Suppressor macrophage (primary cell): ENCODE measurements around the gene LPIN1.
A peak's percentile ranks its signal among the peaks of the same experiment; 100 is the strongest.

ENCODE experiments used
- DNase-seq, 4 experiments: peaks; one replicate each; pipeline ENCODE4 v3.0.0-alpha.2; 2020 to 2022
- total RNA-seq, 17 experiments: gene quantifications; one replicate each; lab custom pipeline; 2026; ENCODE audit warnings: mixed read lengths in 6 of 17, inconsistent platforms in 3 of 17; lab: John Stamatoyannopoulos, UW

The LPIN1 gene, protein sequence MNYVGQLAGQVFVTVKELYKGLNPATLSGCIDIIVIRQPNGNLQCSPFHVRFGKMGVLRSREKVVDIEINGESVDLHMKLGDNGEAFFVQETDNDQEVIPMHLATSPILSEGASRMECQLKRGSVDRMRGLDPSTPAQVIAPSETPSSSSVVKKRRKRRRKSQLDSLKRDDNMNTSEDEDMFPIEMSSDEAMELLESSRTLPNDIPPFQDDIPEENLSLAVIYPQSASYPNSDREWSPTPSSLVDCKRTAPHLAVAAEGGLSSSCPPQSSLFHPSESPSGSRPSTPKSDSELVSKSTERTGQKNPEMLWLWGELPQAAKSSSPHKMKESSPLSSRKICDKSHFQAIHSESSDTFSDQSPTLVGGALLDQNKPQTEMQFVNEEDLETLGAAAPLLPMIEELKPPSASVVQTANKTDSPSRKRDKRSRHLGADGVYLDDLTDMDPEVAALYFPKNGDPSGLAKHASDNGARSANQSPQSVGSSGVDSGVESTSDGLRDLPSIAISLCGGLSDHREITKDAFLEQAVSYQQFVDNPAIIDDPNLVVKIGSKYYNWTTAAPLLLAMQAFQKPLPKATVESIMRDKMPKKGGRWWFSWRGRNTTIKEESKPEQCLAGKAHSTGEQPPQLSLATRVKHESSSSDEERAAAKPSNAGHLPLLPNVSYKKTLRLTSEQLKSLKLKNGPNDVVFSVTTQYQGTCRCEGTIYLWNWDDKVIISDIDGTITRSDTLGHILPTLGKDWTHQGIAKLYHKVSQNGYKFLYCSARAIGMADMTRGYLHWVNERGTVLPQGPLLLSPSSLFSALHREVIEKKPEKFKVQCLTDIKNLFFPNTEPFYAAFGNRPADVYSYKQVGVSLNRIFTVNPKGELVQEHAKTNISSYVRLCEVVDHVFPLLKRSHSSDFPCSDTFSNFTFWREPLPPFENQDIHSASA
- total RNA-seq, result 9.1 to 111 (median 70.1) reads per million in 17 experiments

DNA sequence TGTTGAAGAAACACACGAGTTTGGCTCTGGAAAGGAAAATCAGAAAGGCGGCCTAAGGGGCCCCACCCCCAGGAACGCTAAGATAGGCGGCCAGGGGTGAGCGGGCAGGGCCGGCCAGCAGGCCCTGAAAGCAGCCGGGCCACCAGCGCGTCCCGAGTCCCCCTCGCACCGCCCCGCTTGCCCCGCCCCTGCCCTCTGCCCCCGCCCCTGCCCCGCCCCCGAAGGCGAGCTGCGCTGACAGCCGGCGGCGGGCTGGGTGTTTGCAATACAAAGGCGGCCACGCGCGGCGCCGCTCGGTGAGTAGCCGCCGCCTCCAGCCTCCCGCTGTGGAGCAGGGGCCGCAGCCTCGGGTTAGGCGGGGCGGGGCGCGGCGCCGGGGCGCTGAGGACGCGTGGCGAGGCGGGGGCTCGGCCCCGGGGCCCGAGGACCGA is at the start of gene LPIN1:
TSS of gene LPIN1 (plus strand) at position 257 of the 431 bp plus-strand sequence. CDS start 18,910 bp downstream, outside the sequence.
- DNase-seq, result peak; percentile 92 to 97 (median 94)

DNA sequence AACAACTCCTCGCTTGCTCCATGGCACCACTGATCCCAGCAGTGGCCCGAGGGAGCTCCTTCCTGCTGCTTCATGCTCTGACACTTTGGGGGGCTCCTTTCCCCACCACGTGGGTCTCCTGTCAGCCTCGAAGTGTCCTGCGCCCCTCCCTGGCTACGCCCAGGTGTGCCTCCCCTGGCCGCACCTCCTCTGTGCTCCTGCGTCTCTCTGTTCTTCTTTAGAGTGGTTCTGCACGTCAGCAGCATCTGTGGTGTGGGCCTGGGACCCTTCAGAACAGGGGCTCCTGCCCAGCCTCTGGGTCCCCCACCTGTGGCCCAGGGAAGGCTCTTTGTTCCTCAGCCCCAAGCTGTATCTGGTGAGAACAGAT is 49.7 kb upstream of the LPIN1 start:
- no peak for DNase-seq

DNA sequence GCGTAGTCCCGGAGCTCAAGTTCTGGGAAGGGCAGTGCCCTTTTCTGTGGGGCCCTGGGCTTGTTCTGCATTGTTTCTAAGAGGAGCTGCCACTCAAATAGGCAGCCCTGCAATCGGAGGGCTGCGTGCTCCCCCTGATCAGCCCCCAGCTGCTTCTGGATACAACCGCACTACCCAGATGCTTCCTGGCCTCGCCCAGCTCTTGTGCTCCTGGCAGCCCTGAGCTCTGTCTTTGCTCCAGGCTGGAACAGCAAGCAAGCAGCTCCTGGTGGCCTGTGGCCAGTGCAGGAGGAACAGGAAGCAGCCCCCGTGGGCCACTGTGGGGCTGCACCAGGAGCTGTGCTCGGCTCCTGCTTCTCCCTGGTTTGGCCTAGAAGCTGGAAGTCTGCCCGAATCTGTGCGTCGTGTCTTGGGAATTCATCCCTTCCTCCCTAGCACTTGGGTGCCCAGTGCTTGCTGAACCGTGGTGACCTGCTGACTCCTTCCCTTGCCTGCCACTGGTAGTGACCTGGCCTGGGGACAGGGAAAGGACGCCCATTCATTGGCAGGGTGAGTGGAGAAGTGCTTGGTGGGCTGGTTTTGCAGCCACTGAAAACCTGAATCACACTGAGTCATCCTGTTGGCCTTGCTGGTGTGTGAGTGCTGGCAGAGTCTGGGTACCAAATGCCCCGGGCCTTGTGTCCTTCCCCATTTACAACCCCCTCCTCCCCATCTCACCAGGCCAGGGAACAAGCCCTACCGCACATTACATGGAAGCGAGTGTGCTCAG is 49.1 kb upstream of the LPIN1 start:
- peak; percentile 68 to 83 (median 76) for DNase-seq

DNA sequence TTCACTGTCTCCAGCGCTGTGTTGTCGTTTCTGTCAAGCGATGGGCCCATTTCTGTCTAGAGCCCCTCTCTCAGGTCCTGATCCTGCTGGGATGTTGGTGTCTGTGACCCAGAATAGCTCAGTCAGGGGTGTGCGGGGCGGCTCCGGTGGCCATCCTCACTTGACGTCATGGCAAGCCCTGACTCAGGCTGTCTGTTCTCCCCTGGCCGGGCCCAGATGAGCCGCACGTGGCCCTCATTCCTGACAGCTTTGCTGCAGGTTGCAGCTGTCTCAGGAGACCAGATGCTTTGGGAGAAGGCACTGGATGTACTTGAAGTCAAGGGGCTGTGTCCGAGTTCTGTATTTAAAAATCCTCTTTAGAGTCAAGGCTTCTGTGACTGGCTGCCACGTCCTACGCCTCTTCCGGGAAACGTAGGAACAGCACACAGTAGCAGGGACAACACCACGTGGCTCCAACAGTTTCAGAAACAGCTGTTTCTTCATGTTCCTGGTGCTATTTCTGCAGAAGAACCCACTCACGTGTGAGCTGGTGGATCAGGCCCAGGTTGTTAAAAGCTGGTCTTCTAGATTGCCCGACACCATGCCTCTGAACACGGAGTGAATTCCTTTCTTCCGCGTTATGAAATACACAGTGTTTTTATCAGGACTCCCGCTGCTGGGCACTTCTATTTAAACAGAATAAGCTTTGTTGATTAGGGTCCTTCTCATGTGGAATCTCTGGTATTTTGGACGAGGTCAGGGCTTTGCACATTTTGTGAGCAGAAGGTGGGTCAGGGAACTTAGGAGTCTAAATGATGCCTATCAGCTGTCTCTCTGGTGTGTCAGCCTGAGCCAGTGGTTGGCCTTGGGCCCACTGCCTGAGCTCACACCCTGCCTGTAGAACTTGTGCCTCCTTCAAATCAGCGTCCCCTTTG is 48.2 kb upstream of the LPIN1 start:
- DNase-seq, result peak; percentile 66 to 80 (median 78)

DNA sequence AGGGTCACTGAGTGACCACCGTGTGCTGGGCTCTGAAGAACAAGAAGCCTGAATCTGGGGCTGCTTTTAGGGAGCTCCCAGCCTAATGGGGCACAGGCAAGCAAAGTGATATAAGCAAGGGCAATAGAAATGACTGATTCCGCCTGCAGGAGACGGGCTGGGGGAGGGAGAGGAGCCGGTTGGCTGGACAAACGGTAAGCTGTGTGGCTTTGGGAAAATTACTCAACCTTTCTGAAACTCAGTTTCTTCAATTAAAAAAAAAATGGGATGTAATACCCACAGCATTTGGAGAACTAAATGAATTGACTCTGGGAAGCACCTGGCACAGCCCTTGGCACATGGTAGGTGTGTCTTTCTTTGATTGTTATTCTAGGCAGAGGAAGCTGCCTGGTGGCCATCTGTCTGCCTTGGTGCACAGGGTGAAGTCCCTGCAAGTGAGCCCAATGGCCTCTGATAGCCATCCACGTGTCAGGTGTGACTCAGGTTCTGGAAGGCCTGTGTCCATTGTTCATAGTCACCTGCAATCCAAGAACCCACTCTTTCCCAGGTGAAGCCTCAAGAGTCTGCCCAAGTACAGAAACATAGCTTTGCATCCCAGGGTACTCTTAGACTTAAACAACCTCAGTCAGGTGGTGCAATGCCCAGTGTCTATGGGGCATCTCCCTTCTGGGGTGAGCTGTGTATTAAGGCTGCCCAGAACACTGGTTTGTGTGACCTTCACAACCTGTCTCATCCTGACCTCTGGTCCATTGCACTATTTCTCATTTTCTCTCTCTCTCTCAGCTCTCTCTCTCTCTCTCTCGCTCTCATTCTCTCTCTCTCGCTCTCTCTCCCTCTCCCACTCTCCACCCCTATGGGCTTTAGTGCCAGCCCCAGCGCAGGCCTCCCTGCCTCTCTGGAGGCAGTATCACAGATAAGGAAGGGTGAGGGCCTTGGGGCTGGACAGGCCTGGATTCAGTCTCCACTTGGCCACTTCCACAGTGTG is 46.5 kb upstream of the LPIN1 start:
- DNase-seq, result no peak

DNA sequence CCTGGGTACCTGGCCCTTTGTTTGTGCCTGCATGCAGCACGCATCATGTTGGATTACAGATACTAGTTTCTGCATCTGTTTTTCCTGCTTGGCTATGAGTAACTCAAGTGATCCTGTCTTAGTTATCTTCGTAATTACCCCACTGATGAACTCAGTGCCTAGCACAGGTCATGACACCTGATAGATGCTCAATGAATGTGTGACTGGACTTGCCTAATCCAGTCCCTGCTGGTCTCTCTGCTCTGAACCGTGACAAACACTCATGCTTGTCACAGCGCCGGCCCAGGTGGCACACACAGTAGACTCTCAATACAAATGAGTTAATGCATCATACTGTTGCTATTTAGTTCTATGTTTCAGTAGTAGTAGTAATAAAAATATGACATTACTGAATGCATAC is 45.2 kb upstream of the LPIN1 start:
- no peak for DNase-seq

DNA sequence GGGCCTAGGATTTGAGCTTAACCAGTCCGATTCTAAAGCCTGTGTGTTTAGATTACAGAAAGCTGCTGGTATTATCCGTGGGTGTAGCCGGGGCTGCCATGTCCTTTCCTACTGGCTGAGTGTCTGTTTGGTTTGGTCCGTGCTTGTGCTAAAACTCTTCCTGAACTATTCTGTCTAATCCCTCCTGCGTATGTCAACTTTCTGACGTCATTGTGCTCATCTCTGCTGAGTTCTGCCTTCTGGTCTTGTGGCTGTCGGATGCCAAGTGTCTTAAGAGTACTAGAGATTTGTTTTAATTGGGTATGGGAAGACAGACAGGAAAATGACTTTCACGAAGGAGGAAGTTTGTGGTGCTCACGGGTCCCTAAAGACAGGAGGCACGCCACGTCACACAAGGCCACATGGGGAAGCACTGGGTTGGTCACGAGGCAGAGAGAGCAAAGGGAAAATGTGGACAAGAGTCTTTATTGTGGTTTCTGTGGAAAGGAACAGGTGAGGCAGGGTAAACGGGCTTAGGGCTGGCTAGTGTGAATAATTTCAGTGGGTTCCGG is 44.6 kb upstream of the LPIN1 start:
- peak; percentile 92 to 99 (median 94) for DNase-seq

DNA sequence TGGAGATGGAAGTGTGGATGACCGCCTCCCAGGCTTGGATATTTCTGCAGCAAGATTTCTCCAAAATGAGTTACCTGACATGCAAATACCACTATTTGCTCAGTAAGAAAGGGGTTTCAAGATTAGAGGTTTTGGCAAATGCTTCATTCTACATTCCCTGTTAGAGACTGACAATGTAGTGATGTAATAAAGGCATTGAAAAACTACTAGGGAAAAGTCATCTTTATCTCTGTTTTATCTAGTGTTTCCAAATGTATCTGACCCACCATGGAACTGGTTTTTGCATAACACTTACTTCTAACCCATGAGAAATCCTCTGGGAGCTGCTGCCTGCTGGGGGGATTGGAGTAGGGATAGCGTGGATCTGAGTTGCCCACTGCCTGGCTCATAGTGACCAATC is 43.5 kb upstream of the LPIN1 start:
- DNase-seq, result no peak

DNA sequence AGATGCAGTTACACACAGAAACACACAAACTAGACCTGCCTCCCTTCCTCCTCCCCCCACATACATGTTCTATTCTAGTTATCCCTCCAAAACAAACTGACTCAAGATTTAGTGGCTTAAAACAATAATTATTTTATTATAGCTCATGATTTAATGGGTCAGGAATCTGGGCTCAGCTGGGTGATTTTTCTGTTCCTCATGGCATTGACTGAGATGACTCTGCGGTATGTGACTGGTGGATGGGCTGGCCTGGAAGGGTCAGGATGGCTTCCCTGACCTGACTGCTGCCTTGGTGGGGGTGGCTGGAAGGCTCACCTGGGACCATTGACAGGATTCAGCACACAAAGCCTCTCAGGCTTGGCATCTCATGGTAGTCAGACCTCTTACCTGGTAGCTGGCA is 42.7 kb upstream of the LPIN1 start:
- DNase-seq, result no peak

DNA sequence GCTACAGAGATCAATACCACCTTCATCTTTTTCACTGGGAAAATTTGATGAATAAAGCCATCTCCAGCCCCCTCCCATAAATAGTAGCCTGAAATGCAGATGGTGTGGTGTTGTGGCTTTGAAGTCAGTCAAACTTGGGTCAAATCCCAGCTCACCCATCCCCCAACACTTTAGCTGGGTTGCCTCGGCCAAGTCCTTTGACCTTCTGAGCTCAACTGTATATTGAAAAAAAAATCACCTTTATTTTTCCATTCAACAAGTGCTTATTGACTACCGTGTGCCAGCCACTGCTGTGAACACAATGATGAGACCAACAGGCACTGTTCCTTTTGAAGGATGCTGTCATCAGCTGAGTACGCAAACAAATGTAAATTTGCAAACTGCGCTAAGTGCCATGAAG is 41.4 kb upstream of the LPIN1 start:
- DNase-seq, result no peak

DNA sequence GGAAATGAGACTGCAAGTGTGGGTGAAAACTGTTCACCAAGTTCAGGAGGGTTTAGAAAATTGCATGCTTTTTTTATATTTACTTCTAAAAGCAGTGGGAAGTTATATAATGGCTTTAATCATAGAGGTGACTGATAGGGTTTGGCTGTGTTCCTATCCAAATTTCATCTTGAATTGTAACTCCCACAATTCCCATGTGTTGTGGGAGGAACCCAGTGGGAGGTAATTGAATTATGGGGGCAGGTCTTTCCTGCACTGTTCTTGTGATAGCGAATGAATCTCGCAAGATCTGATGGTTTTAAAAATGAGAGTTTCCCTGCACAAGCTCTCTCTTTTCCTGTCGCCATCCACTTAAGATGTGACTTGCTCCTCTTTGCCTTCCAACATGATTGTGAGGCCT is 40.7 kb upstream of the LPIN1 start:
- DNase-seq, result no peak

DNA sequence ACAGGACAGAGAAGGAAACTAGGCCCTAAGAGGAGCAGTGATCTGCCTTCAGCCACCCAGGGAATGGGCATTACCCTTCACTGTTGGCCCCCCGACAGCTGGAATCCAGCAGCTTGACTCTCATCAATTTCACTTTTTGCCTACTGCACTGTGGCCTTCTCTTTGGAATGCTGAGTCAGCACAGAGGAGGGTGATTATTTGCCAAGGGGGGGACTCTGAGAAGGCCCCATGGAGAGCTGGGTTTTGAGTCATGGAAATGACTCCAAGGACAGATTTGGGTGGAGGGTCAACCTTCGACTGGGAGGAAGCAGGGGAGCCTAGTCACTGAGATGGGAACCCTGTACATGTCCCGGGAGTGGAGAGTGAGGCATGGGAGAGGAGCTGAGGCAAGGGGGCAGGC is 38.3 kb upstream of the LPIN1 start:
- no peak for DNase-seq

DNA sequence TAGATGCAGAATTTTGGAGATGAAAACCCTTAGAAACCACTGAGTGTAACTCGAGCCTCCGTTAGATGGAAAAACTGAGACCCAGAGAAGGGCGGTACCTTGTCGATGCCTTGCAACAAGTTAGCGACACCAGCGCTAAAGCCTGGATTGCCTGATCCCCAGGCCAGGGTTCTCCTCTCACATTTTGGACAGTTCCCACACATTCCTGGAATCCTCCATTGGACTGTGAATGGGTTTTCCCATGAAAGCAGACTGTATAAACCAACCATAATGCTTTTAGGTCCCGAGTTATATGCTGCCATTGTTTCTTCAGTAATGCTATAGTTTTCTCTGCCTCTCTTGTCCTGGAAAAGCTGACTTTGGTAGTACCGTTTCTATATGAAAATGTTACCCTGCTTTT is 37.1 kb upstream of the LPIN1 start:
- no peak for DNase-seq

DNA sequence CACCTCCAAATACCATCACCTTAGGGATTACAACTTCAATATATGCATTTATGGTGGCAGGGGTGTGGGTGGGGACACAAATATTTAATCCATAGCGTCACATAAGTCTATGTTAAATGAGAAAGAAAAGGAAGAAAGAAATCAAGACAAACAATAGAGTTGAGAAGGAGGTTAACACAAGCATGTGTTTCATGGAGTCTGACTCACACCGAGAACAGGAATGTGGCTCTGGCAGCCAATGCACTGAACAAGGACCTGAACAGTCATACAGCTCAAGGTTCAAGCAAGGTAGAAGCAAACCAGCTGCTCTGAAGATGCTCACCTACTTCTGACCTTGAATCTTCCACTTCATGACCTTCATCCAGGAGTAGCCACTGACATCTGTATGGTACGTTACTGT is 36.2 kb upstream of the LPIN1 start:
- DNase-seq, result no peak

DNA sequence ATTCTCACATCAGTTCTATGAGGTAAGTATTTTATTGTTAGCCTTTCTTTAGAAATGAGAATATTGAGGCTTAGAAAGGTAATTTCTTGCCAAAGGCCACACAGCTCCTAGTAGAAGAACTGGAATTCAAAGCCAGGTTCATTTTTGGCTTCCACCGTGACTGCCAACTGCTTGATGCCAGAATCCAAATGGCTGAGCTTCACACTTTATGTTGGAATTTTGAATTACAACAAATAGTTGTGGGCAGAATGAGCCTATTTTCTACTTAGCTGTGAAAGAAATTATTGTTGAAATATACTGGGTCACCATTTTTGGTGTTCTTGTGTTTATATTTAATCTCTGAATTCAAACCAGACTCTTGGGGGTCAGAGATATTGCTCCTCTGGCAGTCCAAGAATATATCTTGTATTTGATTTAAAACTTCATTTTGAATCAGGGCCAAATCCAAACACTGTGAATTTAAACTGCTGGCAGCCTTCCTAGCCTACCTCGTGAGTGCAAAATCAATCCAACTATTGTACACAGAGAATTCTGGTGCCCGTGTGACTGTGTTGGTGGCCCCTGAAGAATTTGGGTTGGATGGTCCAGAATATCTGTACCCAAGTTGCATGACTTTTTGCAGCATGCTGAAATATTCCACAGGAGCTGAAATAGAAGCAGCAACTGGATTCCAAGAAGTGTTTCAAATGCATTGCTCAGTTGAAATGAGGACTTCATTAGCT is 35.6 kb upstream of the LPIN1 start:
- no peak for DNase-seq

DNA sequence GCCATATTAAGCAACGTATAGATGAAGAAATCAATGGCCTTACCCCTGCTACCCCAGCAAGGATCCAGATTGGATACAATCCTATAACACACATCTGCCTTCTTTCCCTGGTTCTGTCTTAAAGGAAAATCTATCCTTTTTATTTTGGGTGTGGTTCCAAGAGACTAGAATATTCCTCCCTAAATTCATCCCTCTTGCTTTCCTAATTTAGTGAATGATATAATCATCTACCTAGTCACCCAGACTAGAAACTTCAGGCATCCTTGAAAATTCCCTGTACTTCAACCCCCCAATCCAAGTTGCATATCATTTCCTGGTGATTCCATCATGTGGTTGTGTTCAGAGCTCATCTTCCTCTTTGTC is 35.1 kb upstream of the LPIN1 start:
- no peak for DNase-seq

DNA sequence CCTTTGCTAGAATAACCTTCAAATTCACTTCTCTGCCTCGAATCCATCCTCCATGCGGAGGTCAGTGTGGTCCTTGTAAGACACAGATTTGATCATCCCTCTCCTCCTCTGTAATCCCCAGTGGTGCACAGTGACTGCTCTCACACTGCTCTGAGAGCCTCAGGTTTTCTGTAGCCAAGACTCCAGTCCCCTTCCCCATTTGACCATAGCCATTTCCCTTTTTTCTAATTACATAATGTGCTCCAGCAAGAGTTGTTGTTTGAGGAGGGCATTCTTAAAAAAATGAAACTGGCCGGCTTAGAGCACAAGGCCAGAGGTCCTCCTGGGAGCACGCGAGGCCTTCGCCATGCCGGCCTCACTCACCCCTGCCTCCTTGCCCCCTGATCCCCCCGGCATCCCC is 34.7 kb upstream of the LPIN1 start:
- peak; percentile 31 to 70 (median 58) for DNase-seq

DNA sequence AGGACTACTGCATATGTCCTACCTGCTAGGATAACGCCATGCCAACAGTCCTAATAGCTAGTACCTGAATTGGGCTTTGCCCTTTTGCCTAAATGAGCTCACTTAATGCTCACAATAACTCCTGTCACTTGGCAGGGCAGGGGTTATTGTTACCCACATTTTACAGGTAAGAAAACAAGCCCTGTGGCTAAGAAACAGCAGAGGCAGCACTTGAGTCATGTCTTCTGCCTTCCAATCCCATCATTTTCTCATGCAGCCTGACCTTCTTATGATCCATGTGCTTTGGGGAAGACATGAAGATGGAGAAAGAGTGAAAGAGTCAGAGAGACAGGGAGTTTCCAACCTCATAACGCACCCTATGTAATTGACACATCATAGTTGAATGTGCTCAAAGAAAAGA is 33.6 kb upstream of the LPIN1 start:
- DNase-seq, result no peak

DNA sequence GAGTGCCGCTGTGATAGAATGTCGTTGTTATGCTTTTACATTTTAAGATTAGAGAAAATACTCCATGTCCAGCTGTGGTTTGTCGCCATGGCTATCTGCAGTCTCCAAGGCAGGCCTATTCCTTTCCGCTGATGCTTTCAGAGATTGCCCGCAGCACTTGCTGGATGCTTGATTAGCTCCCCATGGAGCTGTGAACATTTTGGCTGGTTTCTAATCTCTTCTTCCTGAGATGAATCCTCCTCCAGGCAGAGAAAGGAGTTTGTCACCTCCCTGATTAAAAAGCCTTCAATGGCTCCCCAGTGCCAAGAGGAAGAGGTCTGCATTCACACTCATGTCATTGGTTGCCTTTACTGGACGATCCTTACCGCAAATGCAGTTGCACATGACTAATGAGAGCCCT is 32.6 kb upstream of the LPIN1 start:
- DNase-seq, result no peak
